ENCODE data around the gene PCNX2.

Gene PCNX2

DNA sequence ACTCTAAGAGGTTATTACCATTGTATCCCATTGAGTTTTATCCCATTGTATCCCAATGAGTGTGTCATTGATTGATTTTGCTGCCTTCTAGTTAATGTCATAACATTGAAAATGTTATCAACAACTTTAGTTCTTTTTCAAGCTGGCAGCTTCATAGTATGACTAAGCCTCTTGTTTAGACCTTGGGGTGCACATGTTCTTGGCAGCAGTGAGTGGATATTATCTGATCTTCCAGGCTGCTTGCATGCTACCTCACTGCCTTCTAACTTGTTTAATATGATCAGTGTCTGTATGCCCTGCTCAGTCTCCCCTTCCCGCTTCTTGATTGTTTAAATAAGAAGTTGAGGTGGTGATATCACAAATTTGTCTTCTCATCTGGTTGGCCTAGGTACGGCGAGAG lies 320.6 kb downstream of the PCNX2 start:
- no peak for TF ChIP-seq TCF12 (IDR thresholded peaks at IDR 0.05; ENCODE audit: low read depth)
- TF ChIP-seq TAF1 (IDR thresholded peaks at IDR 0.05; ENCODE audit: low read depth): no peak
- TF ChIP-seq RAD21 (IDR thresholded peaks at IDR 0.05; ENCODE audit: low read depth): no peak
- TF ChIP-seq MAX (IDR thresholded peaks at IDR 0.05): no peak
- no peak for TF ChIP-seq FOXM1 (IDR thresholded peaks at IDR 0.05; ENCODE audit: borderline replicate concordance, low read depth)
- TF ChIP-seq NFIC (IDR thresholded peaks at IDR 0.05): no peak
- no peak for TF ChIP-seq EP300 (IDR thresholded peaks at IDR 0.05; ENCODE audit: borderline replicate concordance)
- no peak for TF ChIP-seq YY1 (IDR thresholded peaks at IDR 0.05; ENCODE audit: low read depth)
- TF ChIP-seq REST (IDR thresholded peaks at IDR 0.05; ENCODE audit: low read depth): no peak
- TF ChIP-seq, protein P1, sequence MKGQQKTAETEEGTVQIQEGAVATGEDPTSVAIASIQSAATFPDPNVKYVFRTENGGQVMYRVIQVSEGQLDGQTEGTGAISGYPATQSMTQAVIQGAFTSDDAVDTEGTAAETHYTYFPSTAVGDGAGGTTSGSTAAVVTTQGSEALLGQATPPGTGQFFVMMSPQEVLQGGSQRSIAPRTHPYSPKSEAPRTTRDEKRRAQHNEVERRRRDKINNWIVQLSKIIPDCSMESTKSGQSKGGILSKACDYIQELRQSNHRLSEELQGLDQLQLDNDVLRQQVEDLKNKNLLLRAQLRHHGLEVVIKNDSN (IDR thresholded peaks at IDR 0.05): no peak

DNA sequence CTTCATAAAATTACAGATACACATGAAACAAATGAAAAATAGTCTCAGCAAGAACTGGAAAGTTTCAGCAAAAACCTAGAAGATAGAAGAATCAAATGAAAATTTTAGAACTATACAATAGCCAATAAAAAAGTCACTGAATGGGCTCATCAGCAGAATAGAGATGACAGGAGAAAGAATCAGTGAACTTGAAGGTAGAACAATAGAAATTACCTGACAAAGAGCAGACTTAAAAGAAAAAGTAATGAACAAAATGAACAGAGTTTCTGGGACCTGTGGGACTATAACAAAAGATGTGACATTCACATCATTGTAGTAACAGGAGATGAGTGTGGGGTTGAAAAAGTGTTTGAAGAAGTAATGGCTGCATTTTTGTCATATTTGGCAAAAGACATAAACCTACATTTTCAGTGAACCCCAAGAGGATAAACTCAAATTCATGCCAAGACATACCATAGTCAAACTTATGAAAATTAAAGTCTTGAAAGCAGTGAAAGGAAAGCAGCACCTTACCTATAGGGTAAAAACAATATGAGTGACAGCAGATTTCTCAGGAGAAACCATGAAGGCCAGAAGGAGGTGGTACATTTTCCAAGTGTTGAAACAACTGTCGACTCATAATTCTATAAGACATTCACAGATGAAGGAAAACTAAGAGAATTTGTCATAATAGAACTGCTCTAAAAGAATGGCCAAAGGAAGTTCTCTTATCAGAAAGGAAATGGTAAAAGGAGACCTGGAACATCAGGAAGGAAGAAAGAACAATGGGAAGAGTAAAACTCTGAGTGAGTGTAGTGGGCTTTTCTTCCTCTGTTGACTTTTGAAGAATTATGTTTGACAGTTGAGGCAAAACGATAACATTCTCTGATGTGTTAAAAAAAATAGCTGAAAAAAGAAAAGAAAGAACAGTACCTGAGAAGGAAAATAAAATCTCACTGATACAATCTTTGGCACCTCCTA lies 321.6 kb downstream of the PCNX2 start:
- TF ChIP-seq EGR1 (IDR thresholded peaks at IDR 0.05) (no peak), TAF1 (IDR thresholded peaks at IDR 0.05; ENCODE audit: low read depth) (no peak), EP300 (IDR thresholded peaks at IDR 0.05; ENCODE audit: borderline replicate concordance) (no peak), YY1 (IDR thresholded peaks at IDR 0.05; ENCODE audit: low read depth) (no peak), CREB1 (IDR thresholded peaks at IDR 0.05; ENCODE audit: low read depth) (no peak), RAD21 (IDR thresholded peaks at IDR 0.05; ENCODE audit: low read depth) (no peak), FOXM1 (IDR thresholded peaks at IDR 0.05; ENCODE audit: borderline replicate concordance, low read depth) (no peak), REST (IDR thresholded peaks at IDR 0.05; ENCODE audit: low read depth) (no peak), MAX (IDR thresholded peaks at IDR 0.05) (no peak), TEAD4 (IDR thresholded peaks at IDR 0.05) (no peak), TCF12 (IDR thresholded peaks at IDR 0.05; ENCODE audit: low read depth) (no peak)
- TF ChIP-seq, protein P1 (IDR thresholded peaks at IDR 0.05): no peak

GRCh38 chr1:232970508-232970907 lies 325.0 kb downstream of the PCNX2 start:
- no peak for TF ChIP-seq EP300 (IDR thresholded peaks at IDR 0.05; ENCODE audit: borderline replicate concordance)
- TF ChIP-seq FOXM1 (IDR thresholded peaks at IDR 0.05; ENCODE audit: borderline replicate concordance, low read depth): no peak
- TF ChIP-seq TCF12 (IDR thresholded peaks at IDR 0.05; ENCODE audit: low read depth): no peak
- no peak for TF ChIP-seq REST (IDR thresholded peaks at IDR 0.05; ENCODE audit: low read depth)
- TF ChIP-seq MAX (IDR thresholded peaks at IDR 0.05): no peak
- no peak for TF ChIP-seq NFIC (IDR thresholded peaks at IDR 0.05)
- TF ChIP-seq, protein P1 (IDR thresholded peaks at IDR 0.05): no peak
- no peak for TF ChIP-seq TEAD4 (IDR thresholded peaks at IDR 0.05)
- no peak for TF ChIP-seq CREB1 (IDR thresholded peaks at IDR 0.05; ENCODE audit: low read depth)
- no peak for TF ChIP-seq YY1 (IDR thresholded peaks at IDR 0.05; ENCODE audit: low read depth)
- no peak for TF ChIP-seq EGR1 (IDR thresholded peaks at IDR 0.05)
- no peak for TF ChIP-seq CEBPB (IDR thresholded peaks at IDR 0.05)
- TF ChIP-seq ZBTB7A (IDR thresholded peaks at IDR 0.05; ENCODE audit: low read depth): no peak
- TF ChIP-seq TAF1 (IDR thresholded peaks at IDR 0.05; ENCODE audit: low read depth): no peak
- no peak for TF ChIP-seq RAD21 (IDR thresholded peaks at IDR 0.05; ENCODE audit: low read depth)
